ENCODE data around the gene C1QL4. TPM values are rescaled to one million over a fixed set of nuclear protein-coding genes. Genes with fewer than 3 reads are reported as not detected.
A peak's percentile ranks its signal among the peaks of the same experiment; 100 is the strongest.

C1QL4 gene
- total RNA-seq, 2 donors from 2014 or later: not detected

DNA sequence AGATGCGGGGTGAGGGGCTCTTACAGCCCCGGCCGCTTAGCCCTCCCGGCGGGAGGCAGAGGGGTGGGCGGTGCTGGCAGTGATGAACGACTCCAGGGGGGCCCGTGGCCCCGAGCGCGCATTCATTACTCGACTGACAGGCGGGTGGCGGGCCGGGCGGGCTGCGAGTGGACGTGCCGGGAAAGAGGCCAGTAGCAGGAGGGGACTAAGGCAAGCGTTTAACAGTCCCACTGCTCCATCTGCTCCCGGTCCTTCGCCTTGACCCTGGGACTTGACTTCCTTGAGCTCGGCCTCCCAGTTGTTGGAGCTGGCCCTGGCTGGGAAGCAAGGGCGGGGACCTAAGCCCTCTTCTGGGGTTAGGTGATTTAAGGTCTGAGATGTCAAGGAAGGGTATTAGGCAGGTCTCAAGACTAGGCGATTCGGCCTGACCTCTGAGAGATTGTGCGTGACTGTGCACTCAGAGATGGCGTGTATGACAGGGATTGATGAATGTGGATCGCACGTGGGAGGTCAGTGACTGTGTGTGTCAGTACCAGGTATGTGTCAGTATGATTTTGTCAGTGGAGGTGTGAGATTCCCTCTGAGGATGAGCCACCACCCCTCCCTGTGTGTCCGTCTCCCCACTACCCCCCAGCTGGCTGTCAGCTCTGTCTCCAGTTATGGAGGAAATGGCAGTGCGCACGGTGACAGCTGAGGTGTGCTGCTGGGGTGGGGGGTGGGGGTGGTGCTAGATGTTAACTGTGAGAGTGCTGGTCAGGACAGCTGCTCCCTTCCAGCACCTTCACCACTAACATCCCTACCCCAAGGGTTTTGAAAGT is 6.1 kb upstream of the C1QL4 start:
- H3K9me3 ChIP-seq: no peaks in the 10 kb centered on the region
- H3K27ac ChIP-seq: no peak overlapping the region
- peaks cover 3 to 54% of the 10 kb centered on the region in 2 donors for H3K4me1 ChIP-seq
- peak overlapping the region; percentile 26 to 51 for H3K4me3 ChIP-seq
- TF ChIP-seq, protein P1, sequence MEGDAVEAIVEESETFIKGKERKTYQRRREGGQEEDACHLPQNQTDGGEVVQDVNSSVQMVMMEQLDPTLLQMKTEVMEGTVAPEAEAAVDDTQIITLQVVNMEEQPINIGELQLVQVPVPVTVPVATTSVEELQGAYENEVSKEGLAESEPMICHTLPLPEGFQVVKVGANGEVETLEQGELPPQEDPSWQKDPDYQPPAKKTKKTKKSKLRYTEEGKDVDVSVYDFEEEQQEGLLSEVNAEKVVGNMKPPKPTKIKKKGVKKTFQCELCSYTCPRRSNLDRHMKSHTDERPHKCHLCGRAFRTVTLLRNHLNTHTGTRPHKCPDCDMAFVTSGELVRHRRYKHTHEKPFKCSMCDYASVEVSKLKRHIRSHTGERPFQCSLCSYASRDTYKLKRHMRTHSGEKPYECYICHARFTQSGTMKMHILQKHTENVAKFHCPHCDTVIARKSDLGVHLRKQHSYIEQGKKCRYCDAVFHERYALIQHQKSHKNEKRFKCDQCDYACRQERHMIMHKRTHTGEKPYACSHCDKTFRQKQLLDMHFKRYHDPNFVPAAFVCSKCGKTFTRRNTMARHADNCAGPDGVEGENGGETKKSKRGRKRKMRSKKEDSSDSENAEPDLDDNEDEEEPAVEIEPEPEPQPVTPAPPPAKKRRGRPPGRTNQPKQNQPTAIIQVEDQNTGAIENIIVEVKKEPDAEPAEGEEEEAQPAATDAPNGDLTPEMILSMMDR (IDR thresholded peaks at IDR 0.05): no peak
- H3K36me3 ChIP-seq: no peaks in the 10 kb centered on the region
- H3K27me3 ChIP-seq: peaks cover 10 to 19% of the 10 kb centered on the region in 2 donors
- no peak for DNase-seq (ENCODE audit: low spot score)

DNA sequence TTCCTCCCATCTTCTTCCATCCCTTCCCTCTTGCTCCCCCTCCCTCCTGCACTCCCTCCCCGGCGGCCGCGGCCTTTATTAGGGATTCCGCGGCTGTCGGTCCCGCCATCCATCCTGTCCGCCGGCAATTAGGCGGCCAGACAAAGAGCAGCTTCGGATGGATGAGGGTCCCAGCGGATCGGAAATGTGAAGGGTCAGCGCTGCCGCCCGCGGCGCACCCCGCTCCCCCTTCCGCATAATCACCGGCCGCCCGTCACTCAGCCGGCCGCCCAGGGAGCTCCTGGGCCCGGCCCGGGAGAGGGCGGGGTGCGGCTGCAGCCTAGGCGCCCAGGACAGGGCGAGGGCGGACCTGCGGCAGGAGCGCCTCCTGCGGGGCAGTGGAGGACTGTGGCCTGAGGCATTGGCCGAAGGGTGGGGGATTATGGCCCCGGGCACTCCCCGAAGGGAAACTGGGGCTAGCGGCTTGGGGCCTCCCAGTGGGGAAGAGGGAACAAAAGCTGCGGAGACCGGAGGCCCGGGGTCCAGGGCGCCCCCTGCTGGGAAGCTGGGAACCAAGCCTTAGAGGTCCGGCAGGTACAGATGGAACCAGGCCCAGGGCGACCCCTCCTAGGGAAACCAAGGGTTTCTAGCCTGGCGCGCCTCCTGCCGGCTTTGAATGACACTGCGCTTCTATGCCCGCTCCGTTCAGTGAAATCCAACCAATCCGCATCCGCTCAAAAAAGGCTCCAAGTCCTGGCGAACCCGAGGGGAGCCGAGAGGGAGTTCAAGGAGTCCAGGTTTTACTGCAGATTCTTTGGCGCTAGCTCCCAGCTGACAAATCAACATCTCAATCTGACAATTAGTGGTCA is 5.3 kb upstream of the C1QL4 start:
- Histone ChIP-seq H3K9me3 (no peaks in the 10 kb centered on the region), H3K27me3 (peaks cover 10 to 19% of the 10 kb centered on the region in 2 donors), H3K4me1 (peaks cover 3 to 46% of the 10 kb centered on the region in 2 donors), H3K36me3 (no peaks in the 10 kb centered on the region), H3K4me3 (peak overlapping the region; percentile 26 to 51), H3K27ac (no peak overlapping the region)
- TF ChIP-seq, protein P1 (IDR thresholded peaks at IDR 0.05): peak; percentile 73 to 86
- no peak for DNase-seq (ENCODE audit: low spot score)

DNA sequence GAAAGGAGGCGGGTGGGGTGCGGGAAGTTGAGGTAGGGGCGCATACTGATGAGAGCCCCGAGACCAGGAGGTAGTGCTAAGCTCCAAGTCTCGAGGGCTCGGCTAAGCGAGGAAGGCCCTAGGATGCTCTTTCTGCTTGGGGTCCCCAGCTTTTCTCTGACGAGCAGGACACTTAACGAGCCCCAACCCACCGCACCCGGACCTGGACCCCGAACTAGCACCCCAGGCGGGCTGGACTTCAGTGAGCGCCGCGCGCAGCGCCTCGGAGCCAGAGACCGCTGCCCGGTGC is 4.7 kb upstream of the C1QL4 start:
- TF ChIP-seq, protein P1 (IDR thresholded peaks at IDR 0.05): no peak
- peaks cover 0 to 46% of the 10 kb centered on the region in 2 donors for H3K4me1 ChIP-seq
- peak overlapping the region in 1 of 2 donors; percentile 51 for H3K4me3 ChIP-seq
- no peaks in the 10 kb centered on the region for H3K36me3 ChIP-seq
- no peak overlapping the region for H3K27ac ChIP-seq
- DNase-seq (ENCODE audit: low spot score): no peak
- H3K9me3 ChIP-seq: no peaks in the 10 kb centered on the region
- H3K27me3 ChIP-seq: peaks cover 7 to 22% of the 10 kb centered on the region in 2 donors

DNA sequence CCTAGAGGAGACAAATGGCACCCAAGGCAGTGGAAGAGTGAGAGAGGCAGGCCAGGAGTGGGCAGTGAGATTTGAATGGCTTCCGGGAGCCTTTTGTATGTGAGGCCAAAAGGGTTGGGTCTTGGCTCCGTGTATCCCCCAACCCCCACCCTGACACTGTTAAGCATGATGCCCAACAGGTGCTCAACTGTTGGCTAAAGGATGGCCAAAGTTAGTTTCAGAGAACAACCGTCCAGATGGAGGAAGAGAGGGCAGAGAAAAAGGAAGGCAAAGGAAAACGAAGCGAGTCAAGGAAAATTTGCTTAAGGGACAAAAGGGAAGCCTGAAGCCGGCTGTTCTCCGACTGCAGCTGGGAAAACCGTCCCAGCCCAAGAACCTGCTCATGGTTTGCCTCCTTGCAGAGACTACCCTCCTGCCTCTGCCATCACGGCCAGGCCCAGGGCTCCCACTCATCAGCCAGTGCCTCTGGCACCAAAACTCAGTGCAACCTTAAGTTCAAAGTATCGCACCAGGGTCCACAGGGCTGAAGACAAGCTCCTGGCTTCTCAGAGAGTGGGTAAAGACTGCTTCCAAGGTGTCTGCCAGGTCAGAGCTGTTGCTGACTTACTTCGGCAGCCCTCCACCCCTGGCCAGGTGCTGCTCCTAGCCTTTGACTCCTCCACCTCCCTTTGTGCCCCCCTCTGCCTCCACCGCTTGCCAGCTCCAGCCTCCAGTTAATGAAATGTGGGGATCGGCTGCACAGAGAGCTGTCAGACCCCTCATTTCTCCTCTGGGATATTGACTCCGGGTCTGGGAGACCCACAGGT is 4.2 kb upstream of the C1QL4 start:
- H3K27ac ChIP-seq: no peak overlapping the region

More for the DNA sequence above, 4.2 kb upstream of the C1QL4 start:
- TF ChIP-seq, protein P1 (IDR thresholded peaks at IDR 0.05): no peak
- DNase-seq (ENCODE audit: low spot score): no peak
- peaks cover 13 to 27% of the 10 kb centered on the region in 2 donors for H3K27me3 ChIP-seq
- no peak overlapping the region for H3K4me3 ChIP-seq
- no peaks in the 10 kb centered on the region for H3K9me3 ChIP-seq
- H3K4me1 ChIP-seq: peaks cover 0 to 46% of the 10 kb centered on the region in 2 donors
- H3K36me3 ChIP-seq: no peaks in the 10 kb centered on the region

All from right atrium auricular region (tissue), 2 donors.